Islet of Langerhans (tissue), 1 donor: Measurements from ENCODE around the gene LAMC1.
A peak's percentile ranks its signal among the peaks of the same experiment; 100 is the strongest.

Experiments
- FAIRE-seq: peaks from one replicate; lab custom pipeline; 2011; peaks lifted over from hg19 to GRCh38; lab: Jason Lieb, UNC

LAMC1 gene

DNA sequence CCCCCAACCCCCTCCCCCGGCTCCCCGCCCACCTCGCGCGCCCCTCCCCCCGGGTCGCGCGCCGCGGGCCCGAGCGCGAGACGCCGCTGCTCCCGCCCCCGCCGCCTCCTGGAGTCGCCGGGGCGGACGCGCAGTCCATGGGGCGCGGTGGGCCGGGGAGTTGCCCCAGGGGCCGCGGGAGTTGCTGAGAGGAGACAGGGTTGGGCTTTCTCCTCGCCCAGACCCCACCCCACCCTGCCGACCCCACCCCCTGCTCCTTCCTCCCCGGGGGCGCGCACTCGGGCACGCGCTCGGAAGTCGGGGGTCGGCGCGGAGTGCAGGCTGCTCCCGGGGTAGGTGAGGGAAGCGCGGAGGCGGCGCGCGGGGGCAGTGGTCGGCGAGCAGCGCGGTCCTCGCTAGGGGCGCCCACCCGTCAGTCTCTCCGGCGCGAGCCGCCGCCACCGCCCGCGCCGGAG is at the start of gene LAMC1:
Gene LAMC1, plus strand, starts transcription at position 275 of the 455 bp plus-strand sequence. CDS start 297 bp downstream, outside the sequence.
- FAIRE-seq, result no peak

DNA sequence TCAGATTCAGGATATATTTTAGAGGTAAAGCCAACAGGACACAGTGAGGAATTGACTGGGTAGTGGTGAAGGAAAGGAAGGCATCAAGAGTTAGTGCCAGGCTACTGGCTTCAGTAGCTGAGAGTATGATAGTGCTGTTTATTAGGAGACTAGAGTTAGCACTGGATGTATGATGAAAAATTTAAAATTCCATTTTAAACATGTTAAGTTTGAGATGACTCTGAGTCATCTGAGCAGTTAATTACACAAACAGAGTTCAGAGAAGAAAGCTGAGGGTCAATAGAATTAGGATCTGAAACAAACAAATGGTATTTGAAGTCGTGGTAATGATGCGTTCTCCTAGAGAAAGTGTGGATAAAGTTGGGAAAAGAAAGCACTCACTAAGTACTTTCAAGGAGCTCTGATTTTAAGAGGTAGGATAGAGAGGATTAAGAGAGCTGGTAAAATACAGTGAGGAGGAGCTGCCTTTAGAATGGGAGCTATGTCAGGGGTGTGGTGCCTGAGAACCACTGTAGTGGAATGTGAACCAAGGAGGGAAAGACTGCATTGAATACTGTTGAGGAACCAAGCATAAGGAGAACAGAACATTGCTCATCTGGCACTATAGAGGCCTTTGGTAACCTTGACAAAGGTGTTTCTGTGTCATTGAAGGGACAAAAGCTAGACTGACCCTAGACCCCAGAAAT is 48.6 kb upstream of the LAMC1 start:
- FAIRE-seq, result no peak

DNA sequence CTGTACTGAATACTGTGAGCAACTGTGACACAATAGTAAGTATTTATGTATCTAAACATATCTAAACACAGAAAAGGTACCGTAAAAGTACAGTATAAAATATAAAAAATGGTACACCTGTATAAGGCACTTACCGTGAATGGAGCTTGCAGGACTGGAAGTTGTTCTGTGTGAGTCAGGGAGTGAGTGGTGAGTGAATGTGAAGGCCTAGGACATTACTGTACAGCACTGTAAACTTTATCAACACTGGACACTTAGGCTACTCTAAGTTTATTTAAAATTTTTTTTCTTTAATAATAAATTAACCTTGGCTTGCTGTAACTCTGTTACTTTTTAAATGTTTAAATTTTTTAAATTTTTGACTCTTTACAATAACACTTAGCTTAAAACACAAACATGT is 45.7 kb upstream of the LAMC1 start:
- FAIRE-seq, result no peak

DNA sequence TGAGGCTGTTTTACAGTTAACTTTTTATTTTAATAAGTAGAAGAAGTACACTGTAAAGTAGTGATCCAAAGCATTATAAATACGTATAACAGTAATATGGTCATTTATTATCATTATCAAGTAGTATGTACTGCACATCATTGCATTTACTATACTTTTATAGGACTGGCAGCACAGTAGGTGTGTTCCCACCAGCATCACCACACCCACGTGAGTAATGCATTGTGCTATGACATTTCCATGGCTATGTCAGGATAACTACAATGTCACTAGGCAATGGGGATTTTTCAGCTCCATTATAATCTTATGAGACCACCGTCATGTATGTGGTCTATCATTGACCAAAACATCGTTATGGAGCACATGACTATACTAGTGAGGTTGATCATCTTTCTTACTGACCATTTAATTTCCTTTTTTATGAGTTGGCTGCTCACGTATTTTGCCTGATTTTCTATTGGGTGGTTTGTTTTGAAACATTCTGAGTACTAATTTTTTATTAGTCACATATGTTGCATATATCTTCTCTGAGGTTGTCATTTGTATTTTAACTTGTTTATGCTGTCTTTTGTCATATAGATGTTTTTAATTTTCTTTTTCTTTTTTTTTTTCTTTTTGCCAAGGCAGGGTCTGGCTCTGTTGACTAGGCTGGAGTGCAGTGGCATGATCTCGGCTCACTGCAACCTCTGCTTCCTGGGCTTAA is 44.9 kb upstream of the LAMC1 start:
- FAIRE-seq, result no peak

DNA sequence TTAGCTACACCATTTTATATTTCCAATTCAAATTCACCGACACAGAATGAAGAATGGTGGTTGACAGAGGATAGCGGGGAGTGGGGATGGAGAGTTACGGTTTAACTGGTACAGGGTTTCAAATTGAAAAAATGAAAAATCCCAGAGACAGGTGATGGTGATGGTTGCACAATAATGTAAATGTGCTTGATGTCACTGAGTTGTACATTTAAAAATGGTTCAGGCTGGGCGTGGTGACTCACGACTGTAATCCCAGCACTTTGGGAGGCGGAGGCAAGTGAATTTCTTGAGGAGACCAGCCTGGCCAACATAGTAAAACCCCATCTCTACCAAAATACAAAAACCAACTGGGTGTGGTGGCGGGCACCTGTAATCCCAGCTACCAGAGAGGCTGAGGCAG is 39.1 kb upstream of the LAMC1 start:
- no peak for FAIRE-seq

DNA sequence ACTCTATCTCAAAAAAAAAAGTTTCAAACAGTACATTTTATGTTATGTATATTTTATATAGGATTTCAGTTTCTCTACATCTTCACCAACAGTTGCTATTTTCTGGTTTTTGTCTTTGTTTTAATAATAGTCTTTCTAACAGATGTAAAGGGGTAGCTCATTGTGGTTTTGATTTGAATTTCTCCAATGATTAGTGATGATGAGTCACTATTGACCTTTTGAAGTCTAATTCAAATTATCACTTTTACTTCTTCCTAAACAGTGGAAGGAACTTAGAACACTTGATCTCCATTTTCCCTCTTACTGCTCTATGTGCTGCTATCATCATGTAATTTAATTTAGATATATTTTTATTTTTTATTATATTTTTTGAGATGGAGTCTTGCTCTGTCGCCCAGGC is 38.6 kb upstream of the LAMC1 start:
- FAIRE-seq, result no peak

DNA sequence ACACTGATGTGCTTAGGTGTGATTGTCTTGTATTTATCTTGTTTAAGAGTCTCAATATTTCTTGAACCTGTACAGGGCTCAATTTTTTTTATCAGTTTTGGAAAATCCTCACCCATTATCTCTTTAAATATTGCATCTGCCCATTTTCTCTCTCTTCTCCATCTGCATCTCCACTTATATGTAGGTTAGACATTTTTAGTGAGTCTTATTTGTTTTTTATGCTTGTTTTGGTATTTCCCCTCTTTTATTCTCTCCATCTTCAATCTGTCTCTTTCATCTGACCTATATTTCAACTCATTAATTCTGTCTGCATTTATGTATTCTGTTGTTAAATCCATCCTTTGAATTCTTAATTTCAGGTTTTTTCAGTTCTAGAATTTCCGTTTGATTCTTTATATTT is 37.3 kb upstream of the LAMC1 start:
- no peak for FAIRE-seq

DNA sequence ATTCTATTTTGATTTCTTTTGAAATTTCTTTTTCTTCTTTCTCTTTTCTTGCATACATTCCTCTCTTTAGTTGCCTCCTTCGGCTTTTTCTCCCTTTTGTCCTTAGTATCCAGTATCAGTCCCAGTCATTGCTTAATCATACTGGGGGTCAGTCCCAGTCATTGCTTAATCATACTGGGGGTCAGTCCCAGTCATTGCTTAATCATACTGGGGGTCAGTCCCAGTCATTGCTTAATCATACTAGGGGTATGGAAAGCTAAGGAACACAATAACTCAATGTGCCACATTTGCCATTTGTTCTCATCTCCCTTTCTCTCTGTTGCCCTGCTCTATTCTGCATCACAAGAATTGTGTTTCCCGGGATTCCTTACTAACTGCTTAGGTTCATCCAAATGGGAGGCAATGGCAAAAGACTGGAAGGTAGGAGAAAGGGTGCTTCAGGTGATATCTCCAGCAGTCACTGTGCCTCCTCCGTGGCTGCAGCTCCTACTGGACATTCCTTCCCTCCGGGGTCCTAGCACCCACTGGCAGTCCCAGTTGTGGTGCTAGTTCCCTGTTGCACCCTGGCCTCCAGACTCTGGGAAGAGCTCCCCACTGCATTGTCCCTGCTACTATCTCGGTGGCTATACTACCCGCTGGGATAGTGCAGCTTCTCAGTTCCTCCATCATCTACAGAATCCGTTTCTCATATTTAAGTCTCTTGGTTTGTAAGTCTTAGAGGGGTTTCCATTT is 32.6 kb upstream of the LAMC1 start:
- no peak for FAIRE-seq

DNA sequence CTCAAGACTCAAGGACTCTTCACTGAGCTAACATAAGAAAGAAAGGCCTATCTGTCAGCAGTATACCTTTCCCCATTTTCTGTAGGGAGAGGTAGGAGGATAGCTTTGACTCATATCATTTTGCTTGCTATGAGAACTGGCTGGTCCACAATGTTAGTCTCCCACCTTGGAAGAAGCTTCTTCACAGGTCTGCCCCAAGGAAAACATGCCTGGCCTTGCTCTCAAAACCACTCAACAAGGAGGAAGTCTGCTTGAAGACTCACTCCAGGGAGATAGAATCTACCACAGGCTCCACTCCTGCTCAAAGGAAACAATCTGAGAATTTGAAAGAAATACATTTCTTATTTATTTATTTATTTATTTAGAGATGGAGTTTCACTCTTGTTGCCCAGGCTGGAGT is 29.5 kb upstream of the LAMC1 start:
- no peak for FAIRE-seq

DNA sequence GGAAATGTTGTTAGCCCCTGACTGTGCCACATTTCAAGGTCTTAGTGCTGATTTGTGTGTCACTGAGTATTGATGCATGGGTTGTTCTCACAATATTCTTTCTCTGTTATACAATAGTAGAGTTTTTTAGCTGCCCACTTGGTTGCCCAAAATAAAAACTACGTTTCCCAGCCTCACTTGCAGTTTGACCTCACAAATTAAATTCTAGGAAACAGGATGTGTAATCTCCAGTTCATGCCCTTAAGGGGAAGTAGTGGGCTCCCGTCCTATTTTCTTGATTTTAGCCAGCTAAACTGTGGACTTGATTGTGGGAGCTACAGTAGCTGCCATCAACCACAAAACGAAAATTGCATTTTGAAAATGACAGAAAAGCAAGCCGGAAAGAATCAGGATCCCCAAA is 27.3 kb upstream of the LAMC1 start:
- no peak for FAIRE-seq

DNA sequence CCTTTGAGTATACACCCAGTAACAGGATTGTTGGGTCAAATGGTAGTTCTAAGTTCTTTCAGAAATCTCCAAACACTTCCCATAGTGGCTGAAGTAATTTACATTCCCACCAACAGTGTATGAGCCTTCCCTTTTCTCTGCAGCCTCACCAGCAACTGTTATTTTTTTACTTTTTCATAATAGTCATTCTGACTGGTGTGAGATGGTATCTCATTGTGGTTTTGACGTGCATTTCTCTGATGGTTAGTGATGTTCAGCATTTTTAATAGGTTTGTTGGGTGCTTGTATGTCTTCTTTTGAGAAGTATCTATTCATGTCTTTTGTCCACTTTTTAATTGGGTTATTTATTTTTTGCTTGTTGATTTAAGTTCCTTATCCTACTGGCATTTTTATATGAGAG is 26.4 kb upstream of the LAMC1 start:
- no peak for FAIRE-seq

DNA sequence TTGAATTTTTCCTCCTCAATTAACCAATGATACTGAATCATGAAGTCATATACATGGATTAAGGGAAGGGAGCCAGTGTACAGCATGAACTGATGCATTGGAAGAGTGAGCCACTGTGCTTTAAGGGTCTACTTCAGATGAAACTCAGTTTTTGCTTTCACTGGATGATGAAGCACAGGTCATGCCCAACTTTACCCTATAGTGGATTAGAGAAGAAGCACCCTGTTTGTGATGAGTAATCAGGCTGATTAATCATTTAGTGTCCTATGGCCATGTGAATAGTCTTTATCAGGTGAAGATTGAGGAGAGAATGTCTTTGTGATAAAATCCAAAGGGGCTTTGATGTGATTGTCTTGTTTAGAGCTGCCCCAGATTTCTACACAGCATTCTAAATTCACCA is 24.7 kb upstream of the LAMC1 start:
- FAIRE-seq, result no peak

DNA sequence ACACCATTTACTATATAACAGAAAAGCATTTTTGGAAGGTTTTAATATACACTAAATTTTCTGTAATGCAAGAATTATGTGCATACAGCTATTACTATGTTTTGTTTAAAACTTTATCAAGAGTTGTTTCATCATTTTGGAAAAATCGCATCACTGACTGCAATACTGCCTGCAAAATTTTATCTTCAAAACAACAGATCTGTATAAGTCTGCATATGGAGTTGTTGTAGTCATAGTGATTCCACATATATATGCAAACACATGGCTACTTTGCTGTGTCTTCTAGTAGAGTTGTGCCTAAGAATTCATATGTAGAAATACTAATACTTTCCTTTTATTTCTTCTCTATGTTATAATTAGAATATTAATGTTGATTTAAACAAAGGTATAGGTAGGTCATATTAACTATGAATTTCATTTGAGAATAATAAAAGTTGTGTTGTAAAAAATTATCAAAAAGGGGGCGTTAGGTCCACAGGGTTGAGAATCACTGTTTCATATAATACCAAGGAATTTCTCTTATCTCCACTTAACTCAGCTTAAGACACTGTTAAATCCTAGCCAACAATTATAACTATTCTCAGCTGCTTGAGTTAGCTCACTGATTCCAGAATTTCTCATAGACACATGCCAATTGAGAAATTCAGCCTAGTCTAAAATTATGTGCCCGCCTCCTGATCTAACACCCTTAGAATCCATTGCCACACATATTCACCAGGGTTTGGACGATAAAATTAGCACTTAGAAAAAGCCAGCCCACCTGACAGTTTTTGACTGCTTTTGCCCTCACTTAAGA is 22.9 kb upstream of the LAMC1 start:
- FAIRE-seq, result no peak

DNA sequence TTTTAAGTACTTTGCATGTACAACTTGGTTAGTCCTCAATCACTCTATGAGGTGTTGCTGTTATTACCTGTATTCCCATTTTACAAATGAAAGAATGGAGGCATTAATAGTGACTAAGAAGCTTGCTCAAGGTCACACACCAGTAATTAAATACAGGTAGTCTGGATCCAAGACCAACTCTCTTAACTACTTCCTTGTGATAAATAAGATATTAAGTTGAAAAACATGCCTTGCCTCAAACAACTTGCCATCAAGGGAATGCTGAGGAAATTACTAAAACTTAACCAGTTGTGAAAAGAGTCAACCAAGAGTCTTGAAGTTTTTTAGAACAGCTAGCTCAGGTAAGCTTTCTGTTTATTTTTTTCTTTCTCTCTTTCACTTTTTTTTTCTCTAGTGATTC is 21.0 kb upstream of the LAMC1 start:
- no peak for FAIRE-seq

DNA sequence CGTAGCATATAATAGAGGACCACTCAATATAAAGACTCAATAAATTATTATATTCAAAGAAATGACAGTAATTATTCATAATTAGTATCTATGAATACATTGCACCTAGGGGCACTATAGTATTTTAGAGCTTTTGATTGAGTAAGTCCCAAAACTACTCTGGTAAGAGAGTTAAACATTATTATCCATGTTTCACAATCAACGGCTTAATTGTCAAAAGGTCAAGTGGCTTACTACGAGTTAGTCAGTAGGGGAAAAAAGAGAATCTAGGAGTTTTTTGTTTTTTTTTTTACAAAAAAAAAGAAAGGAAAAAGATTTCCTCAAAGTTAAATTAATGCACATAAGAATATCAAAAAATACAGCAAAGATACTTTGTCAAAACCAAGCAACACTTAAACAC is 20.4 kb upstream of the LAMC1 start:
- no peak for FAIRE-seq

DNA sequence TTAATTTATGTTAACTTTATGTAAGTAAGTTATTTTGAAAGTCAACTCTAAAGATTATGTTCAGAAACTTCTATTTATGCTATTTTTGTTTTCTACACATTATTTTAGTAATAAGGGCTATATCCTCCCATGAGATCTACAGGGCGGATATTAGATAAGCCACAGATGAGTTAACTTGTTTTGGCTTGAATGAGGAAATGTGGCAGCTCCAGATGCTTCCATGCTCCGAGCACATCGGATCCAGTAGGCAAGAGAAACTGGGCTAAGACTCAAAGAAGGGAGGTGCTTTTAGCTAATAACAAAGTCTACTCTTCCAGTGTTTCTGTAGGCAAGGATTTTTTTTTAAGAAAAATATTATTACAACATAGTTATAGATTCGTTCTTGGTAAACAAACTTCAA is 20.0 kb upstream of the LAMC1 start:
- peak; percentile 33 for FAIRE-seq

DNA sequence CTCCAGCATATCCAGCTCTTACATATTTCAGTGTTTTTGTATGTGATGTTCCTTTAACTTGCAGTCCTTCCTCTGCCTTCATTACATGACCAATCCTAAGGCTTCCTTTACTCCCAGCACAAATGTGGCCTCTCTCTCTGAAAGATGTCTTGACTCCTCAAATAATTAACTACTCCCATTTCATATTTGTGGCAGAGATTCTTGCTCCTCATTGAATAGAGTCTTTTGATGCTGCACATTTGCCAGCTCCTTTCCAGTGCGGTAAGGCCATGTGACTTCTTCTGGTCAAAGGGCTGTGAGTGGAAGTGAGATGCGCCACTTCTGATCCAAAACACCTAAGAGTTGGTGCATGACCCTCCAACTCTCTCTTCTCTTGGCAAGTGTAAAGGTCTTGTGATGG is 19.1 kb upstream of the LAMC1 start:
- no peak for FAIRE-seq

DNA sequence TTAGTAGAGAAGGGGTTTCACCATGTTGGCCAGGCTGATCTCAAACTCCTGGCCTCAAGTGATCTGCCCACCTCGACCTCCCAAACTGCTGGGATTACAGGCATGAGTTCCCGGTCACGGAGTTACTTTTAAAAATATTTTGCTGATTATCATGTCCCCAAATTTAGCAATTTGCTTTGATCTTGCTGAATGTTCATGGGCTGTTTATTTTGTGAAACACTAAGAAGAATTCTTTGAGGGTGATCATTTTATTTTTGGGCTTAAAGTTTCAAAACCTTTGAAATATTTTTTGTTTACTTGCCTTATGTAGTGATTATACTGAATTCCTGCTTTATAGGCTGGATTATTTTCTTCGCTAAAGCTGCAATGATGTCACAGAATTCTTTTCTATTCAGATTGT is 11.4 kb upstream of the LAMC1 start:
- FAIRE-seq, result no peak

DNA sequence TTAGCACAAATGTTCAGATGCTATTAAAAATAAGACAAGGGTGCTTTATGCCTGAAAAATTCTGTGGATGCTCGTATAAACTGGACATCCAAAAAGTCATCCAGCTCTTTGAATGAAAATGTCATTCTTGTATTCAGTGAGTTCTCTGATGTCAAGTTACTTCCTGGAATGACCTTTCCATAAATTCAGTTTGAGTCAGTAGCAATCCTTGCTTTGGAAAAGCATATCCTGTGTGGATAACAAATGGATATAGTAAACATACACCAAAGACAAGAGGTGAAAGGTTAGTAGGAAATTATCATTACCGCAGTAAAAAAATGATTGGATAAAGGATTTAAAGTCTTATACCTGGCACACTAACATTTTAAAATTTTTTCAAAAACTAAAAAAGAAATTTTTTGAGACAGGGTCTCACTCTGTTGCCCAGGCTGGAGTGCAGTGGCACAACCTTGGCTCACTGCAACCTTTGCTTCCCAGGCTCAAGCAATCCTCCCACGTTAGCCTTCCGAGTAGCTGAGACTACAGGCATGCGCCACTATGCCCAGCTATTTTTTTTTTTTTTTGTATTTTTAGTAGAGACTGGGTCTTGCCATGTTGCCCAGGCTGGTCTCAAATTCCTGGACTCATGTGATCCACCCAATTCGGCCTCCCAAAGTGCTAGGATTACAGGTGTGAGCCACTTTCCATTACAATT is 10.8 kb upstream of the LAMC1 start:
- no peak for FAIRE-seq

DNA sequence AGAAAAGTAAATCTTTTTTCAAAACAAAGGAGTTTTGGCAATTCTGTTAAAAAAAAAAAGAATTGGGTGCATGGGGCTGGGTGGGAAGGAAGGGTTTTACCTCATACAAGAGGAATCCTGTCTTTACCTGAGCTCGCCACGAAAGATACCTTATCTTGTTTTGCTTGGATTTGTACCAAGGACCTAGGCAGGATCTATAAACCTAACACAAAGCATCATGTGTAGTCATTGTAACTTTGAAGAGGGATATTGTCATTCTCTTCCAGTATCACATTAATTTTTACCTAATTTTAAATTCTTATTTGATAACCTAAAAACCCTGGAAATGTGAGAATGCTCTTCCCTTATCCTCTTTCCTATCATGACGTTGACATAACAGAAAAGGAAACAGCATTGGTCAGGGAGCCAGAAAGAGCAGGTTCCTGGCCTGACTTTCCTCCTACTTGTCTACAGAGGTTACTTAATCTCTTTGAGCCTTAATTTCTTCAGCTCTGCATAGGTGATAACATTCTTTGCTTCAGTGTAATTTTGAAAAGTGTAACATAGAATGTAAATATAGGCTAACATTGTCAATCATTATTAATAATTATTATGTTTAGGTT is 4.0 kb upstream of the LAMC1 start:
- no peak for FAIRE-seq

DNA sequence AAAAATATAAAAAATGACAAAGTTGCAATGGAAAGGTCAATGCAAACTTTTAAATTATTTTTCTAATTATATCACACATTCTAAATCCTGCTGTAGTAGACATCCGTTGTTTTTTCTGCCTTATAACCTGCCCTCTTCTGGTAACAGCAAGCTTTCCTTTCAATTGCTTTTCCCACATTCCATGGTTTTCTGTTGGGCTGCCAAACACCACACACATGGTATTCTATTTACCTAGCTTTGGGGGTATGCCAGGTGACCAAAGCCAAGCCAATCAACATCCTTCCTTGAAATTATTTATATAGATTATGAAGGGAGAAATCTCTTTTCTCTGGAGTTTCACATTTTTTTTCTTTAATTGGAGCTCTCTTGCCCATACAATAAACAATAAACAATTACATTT is 3.4 kb upstream of the LAMC1 start:
- FAIRE-seq, result no peak
